Hematopoietic multipotent progenitor cell treated with erythropoietin and hydrocortisone succinate and interleukin-3 and kit ligand, for 4 days (in vitro differentiated cells): Measurements from ENCODE around the gene FARSB.

Source experiments
- DNase-seq: peaks from one replicate; pipeline ENCODE4 v3.0.0-alpha.2; 2015

FARSB gene

DNA sequence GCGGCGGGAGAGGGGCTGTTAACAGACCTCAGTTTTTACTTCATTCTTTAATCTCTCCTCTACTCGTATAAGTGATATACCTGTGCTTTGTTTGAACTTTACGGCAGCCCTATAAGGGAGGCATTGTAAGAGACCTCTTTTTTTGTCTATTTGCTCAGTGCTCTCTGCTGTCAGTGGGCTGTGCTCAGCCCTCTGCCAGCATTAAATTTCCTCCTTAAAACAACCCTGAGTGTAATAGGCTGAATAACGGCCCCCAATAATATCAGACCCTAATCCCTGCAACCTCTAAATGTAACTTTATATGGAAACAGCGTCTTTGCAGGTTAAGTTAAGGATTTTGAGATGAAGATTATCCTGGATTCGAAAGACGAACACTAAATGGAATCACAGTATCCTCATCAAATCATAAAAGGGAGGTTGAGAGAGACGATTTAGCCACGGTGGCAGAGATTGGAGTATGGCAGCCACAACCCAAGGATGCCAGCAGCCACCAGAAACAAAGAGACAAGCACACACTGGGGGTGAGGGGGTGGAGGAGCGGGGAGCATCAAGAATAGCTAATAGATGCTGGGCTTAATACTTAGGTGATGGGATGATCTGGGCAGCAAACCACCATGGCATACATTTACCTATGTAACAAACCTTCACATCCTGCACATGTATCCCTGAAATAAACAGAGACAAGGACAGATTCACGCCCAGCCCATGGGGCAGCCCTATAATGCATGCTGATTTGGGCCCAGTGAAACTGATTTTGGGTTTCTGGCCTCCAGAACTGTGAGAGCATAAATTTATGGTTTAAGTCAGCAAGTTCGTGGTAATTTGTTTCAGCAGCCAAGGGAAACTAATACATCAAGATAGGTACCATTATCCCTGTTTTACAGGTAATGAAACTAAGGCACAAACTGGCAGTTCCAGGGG lies 894 bp upstream of the FARSB start:
- peak; percentile 27 for DNase-seq

DNA sequence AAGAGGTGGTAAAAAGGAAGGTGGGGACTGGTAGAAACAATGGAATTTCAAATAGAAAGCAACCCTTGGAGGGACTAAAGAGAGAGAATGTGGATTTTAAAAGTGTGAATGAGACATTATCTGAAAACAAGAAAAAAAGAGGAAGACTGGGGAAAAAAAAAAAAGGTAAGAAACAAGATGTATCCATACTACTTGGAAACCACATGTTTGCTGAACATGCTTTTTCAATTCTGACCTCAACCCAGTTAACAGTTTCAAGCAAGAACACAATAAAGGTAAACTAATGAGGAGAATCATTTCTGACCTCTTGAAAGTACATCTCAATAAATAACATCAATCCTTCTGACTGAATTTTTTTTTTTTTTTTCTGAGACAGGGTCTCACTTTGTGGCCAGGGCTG lies 2.6 kb downstream of the FARSB start:
- no peak for DNase-seq

DNA sequence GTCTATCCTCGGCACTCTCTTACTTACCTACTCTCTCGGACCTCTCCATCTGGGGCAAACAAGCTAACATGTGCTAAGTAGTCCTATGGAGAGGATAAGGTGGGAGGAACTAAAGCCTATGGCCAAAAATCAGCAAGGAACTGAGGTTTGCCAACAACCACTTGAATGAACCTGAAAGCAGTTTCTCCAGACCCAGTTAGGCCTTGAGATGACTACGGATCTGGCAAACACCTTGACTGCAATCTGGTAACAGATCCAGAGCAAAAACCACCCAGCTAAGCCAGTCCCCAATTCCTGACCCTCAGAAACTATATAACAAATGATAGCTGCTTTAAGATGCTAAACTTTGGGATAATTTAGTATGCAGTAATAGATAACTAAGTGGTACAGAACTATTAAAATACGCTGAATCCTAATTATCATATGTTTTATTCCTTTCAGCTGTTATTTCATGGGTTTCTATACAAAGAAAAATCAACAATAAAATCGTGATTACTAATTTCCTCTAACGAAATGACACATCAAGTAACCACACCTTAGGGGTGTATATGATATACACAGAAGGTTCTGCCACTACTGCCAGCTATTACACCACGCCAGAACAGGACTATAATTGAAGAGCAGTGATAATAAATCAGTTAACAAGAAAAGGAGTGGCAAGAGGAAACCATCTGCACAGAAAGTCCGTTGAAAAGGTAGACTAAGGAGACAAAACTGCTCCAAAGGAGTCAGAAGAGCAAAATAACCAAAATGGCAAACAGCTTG lies 3.2 kb downstream of the FARSB start:
- DNase-seq: peak; percentile 33

DNA sequence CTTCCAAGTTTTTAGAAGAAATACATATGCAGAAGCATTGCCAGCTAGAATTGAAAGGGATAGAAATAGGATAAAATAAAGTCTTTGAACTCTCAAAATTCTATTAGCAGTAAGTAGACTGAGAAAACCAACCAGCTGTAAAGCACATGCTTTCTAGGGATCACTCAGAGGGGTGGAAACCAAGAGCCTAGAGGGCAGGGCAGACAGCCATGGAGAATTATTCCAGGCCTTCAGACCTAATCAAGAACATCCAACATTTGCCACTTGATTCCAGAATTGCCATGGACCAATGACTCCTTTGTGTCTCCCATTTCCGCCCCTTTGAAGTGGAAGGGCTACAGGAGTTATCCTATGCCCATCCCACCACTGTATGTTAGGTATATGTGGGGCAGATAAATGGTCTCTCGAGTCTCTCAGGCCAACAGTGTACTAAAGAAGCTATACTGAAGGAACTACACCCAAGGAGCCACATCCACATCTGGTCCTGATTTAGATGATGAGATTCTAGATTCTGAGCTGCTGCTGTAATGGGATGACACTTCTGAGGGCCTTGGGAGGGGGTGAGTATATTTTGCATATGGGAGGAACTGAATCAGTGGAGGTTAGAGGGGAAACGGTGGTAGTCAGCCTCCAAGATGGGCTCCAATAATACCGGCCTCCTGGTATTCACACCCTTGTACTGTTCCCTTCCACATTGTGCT lies 4.0 kb downstream of the FARSB start:
- no peak for DNase-seq

DNA sequence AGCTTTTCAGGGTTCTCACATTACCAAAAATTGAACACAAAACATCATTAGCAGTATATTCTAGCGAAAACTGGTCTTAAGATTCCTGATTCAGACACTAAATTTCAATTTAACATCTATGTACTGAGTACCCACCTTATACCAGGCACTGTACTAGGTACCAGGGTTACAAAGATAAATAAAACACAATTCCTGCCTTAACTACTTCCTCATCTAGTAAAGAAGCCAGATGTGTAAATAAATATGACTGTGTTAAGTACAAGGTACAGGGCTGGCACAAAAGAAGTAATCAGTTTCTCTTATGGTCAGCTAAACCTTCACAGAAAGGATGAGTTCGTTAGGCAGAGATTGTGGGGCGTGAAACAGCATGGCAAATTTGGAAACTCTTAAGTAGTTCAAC lies 6.1 kb downstream of the FARSB start:
- no peak for DNase-seq

DNA sequence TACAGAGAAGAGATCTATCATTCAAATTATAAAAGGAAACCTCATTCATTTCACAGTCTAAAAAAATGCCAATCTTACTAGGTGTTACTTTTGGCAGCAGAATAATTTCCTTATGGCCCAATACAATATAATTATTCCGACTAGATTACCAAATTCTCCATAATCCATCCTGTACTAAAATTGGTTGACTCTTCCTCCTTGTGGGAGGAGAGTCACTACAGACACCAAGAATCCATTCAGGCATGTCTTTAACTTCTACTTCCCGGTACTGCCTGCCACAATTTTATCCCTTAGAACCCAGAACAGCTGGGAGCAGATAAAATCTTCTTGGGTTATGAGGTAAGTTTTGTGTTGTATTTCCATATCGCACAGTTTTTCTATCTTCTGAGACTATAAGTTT lies 9.9 kb downstream of the FARSB start:
- DNase-seq: no peak

- no peak for DNase-seq
These were observed 12.8 kb downstream of the FARSB start for GRCh38 chr2:222643134-222643533.

DNA sequence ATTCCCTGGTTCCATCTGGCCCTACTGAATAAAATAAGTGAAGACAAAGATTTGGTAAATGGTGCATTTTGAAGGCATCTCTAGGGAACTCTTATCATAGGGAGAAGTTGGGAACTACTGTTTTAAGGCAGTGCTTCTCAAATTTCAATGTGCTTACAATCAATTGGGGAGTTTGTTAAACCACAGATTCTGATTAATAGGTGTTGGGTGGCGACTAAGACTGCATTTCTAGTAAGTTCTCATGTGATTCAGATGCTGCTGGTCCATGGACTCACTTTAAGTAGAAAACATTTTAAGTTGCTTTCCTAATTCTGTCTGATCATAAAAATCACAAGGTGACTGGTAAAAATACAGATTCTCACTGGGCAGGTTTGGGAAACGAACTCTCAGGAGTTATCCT lies 14.6 kb downstream of the FARSB start:
- no peak for DNase-seq

DNA sequence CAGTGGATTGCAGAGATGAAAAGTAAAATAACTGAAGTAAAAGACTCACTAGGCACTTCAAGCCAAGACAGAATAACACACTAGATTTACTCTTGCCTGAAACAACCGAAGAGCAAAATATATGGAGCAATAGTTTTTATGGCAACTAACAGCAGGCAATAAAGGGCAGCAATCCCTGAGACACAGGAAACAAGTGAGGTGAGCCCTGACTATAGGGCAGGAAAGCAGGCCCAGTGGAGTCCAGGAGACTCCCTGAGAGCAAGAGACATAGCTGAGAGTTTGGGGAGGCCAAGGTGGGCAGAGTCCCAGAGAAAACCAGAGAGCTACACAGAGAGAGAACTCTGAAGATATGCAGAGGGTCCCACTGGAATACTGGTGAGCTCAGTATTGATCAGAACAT lies 18.8 kb downstream of the FARSB start:
- no peak for DNase-seq

DNA sequence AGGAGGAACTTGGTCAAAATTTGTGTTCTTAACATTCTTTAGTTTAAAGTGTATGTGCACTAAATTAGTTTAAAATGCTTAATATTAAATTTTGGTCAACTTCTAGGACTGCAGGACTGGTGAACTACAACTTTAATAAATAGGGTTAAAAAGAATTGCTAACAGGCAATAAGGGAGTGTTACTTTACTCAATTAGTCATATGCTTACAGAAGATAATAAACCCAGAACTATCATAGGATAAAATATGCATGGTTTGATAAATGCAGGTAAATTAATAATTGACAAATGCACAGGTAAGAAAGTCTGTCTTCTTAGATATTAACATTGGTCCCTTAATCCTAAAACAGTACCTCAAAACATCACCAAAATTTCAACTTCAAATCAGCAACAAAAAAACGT lies 20.6 kb downstream of the FARSB start:
- DNase-seq: no peak

GRCh38 chr2:222627764-222628163 lies 28.1 kb downstream of the FARSB start:
- DNase-seq: no peak

DNA sequence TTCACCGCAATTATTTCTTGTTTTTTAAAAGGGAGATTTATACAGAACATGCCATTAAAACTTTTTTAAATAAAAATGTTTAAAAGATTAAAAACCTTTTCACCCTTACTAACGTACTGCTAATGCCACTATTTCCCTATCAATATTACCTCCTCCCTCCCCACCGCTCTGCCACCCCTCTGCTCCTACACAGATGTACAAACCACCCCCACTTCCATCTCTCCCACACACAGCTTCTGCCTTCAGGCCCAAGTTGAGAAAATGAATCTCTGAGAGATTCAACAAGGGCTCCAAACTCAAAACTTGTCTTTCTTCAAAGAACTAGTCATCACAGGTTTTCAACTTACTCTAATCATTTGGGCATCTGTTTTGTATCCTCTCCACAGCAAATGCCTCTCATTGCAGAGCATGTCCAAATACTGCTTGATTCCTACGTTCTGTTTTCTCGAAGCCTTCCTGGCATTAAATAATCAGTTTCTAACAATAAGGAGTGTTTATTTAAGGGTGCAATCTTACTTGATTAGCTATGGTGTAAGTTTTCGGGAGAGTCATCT lies 32.1 kb downstream of the FARSB start:
- no peak for DNase-seq

DNA sequence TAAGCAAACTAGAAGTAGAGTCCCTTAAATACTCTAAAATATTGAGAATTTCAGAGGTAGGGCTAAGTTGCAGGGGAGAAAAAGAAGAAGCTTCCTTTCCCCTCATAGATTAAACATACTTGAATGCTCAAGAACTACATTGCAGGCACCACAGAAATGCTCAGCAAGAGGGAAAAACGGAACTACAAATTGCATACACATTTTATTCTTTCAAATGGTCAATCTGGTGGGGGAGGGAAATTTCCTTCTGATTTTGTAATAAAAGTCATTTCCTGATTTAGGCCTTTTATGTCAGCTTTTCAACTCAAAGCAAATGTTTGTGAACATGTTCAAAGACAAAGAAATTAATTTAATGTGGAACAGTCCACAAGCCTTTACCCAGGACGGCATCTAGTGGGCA lies 33.0 kb downstream of the FARSB start:
- DNase-seq: no peak

GRCh38 chr2:222621893-222622292 lies 34.0 kb downstream of the FARSB start:
- DNase-seq: no peak

GRCh38 chr2:222615320-222615719 lies 40.6 kb downstream of the FARSB start:
- no peak for DNase-seq

GRCh38 chr2:222613715-222614331 lies 42.1 kb downstream of the FARSB start:
- peak; percentile 78 for DNase-seq

GRCh38 chr2:222611684-222612083 lies 44.2 kb downstream of the FARSB start:
- DNase-seq: no peak

DNA sequence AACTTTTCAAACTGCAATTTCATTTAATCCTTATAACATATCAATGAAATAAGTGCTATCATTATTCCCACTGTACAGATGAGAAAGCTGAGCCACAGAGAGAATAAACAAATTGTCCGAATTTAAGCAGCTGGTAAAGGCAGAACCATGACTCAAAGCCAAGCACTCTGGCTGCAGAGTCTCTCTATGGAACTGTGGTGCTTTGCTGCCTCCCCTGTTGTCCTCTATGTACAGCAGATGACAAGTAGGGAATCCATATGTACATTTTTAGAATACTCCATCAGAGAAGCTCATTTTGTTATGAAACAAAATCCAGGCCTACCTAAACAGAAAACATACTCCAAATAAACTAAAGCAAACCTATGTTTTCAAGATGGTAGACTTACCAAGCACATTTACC lies 45.1 kb downstream of the FARSB start:
- DNase-seq: peak; percentile 18

GRCh38 chr2:222609381-222609780 lies 46.5 kb downstream of the FARSB start:
- DNase-seq: peak; percentile 11

DNA sequence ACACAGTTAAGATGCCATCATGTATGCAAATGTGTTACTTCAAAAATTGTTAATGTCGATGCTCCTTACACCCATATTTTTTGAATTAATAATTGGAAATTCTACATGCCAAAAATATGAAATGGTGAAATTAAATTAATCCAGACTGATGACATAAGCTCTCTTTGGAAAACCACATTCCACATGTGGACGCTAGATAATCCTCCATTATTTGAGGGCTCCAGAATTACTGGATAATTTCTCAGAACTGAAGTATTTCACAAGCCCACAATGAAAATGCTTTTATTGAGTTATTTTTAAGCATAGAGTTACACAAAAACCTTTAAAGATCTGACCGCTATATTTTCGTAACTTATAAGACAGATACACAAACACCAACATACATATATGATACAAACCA lies 47.8 kb downstream of the FARSB start:
- peak; percentile 11 for DNase-seq

DNA sequence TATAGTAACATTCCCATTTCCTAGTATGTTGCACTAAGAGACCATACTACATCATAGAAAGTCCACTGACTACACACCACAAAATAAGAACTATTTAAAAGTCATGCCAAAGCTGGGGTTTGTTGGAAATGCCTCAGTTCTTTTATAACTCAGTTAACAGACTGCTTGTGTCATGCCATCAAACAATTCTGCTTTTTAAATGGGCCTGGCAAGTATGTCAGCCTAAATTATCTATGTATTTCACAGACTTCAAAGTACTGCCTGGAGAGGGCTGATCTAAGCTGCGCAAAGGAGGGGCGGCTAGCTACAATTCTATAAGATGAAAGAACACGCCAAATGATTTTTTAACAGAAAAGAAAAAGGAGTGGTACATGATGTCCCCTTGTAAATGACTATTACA lies 49.6 kb downstream of the FARSB start:
- DNase-seq: no peak

GRCh38 chr2:222604749-222605515 lies 51.0 kb downstream of the FARSB start:
- DNase-seq: peak; percentile 64
